H9 (cell line): Measurements from ENCODE around the gene BPIFB2. TPM values are rescaled to one million over a fixed set of nuclear protein-coding genes. Genes with fewer than 3 reads are reported as not detected.

Experiments
- DNase-seq: peaks from one replicate; pipeline ENCODE4 v3.0.0-alpha.2; 2017
- H2AFZ ChIP-seq: one replicate; pipeline ENCODE4 v1.6.1; 2013; ENCODE audit warnings: mild to moderate bottlenecking, low read length, control low read depth, moderate library complexity
- H2AK5ac ChIP-seq: 2 replicates; pipeline ENCODE4 v1.6.1; 2013; ENCODE audit warnings: low read length, control low read depth, mixed read lengths; ENCODE audit not compliant: insufficient read length
- H2BK120ac ChIP-seq: one replicate; pipeline ENCODE4 v1.6.1; 2013; ENCODE audit warnings: low read depth, mild to moderate bottlenecking, low read length, control low read depth, inconsistent platforms; ENCODE audit not compliant: poor library complexity, severe bottlenecking
- H2BK12ac ChIP-seq: 2 replicates; pipeline ENCODE4 v1.6.1; 2013; ENCODE audit warnings: low read length, control low read depth, mixed read lengths, low read depth; ENCODE audit not compliant: insufficient read length
- H2BK15ac ChIP-seq: 2 replicates; pipeline ENCODE4 v1.6.1; 2013; ENCODE audit warnings: low read depth, low read length, control low read depth
- H2BK20ac ChIP-seq: one replicate; pipeline ENCODE4 v1.6.1; 2013; ENCODE audit warnings: low read depth, mild to moderate bottlenecking, low read length, control low read depth, inconsistent platforms; ENCODE audit not compliant: poor library complexity, severe bottlenecking
- H2BK5ac ChIP-seq: 2 replicates; pipeline ENCODE4 v1.6.1; 2013; ENCODE audit warnings: low read length, control low read depth, mixed read lengths; ENCODE audit not compliant: insufficient read length
- H3K14ac ChIP-seq: 2 replicates; pipeline ENCODE4 v1.6.1; 2013; ENCODE audit warnings: low read length, control low read depth; ENCODE audit not compliant: insufficient read depth
- H3K18ac ChIP-seq: 2 replicates; pipeline ENCODE4 v1.6.1; 2013; ENCODE audit warnings: low read depth, mild to moderate bottlenecking, mixed read lengths, low read length, control low read depth; ENCODE audit not compliant: insufficient read length
- H3K23ac ChIP-seq: 2 replicates; pipeline ENCODE4 v1.6.1; 2013; ENCODE audit warnings: low read length, control low read depth, mixed read lengths, low read depth; ENCODE audit not compliant: insufficient read length
- H3K23me2 ChIP-seq: 2 replicates; pipeline ENCODE4 v1.6.1; 2013; ENCODE audit warnings: low read depth, mild to moderate bottlenecking, mixed read lengths, low read length, control low read depth; ENCODE audit not compliant: insufficient read length, poor library complexity, severe bottlenecking
- H3K27ac ChIP-seq: 2 replicates; pipeline ENCODE4 v1.5.1; 2013; ENCODE audit warnings: low read length, control low read depth, mixed read lengths, low read depth; ENCODE audit not compliant: insufficient read length
- H3K27me3 ChIP-seq: 2 replicates; pipeline ENCODE4 v1.6.1; 2013; ENCODE audit warnings: low read length, control low read depth, inconsistent platforms; ENCODE audit not compliant: insufficient read depth
- H3K4ac ChIP-seq: 2 replicates; pipeline ENCODE4 v1.6.1; 2013; ENCODE audit warnings: low read depth, mild to moderate bottlenecking, control low read depth, inconsistent platforms, low read length, moderate library complexity
- H3K4me1 ChIP-seq: 2 replicates; pipeline ENCODE4 v1.6.1; 2013; ENCODE audit warnings: low read length, control low read depth, inconsistent platforms; ENCODE audit not compliant: insufficient read depth
- H3K4me2 ChIP-seq: 2 replicates; pipeline ENCODE4 v1.6.1; 2013; ENCODE audit warnings: low read length, control low read depth, mixed read lengths; ENCODE audit not compliant: insufficient read length, insufficient read depth
- H3K56ac ChIP-seq: 2 replicates; pipeline ENCODE4 v1.6.1; 2013; ENCODE audit warnings: low read depth, mild to moderate bottlenecking, mixed read lengths, low read length, control low read depth; ENCODE audit not compliant: insufficient read length
- H3K79me1 ChIP-seq: 2 replicates; pipeline ENCODE4 v1.6.1; 2013; ENCODE audit warnings: low read depth, mild to moderate bottlenecking, moderate library complexity, low read length, control low read depth, inconsistent platforms; ENCODE audit not compliant: insufficient read depth, poor library complexity, severe bottlenecking
- H3K79me2 ChIP-seq: 2 replicates; pipeline ENCODE4 v1.6.1; 2013; ENCODE audit warnings: low read length, control low read depth, inconsistent platforms; ENCODE audit not compliant: insufficient read depth
- H3K9ac ChIP-seq: 2 replicates; pipeline ENCODE4 v1.6.1; 2013; ENCODE audit warnings: low read length, control low read depth, mixed read lengths; ENCODE audit not compliant: insufficient read length; ENCODE audit errors: extremely low read depth
- H3K9me3 ChIP-seq: one replicate; pipeline ENCODE4 v1.6.1; 2013; ENCODE audit warnings: low read depth, low read length, inconsistent platforms; ENCODE audit not compliant: control insufficient read depth
- H3T11ph ChIP-seq: one replicate; pipeline ENCODE4 v1.6.1; 2013; ENCODE audit warnings: mild to moderate bottlenecking, low read length, control low read depth, inconsistent platforms
- H4K20me1 ChIP-seq: one replicate; pipeline ENCODE4 v1.6.1; 2013; ENCODE audit not compliant: control insufficient read depth, insufficient read length, insufficient read depth
- H4K5ac ChIP-seq: 2 replicates; pipeline ENCODE4 v1.6.1; 2013; ENCODE audit warnings: low read depth, mild to moderate bottlenecking, mixed read lengths, low read length, control low read depth; ENCODE audit not compliant: insufficient read length
- H4K8ac ChIP-seq: replicated peaks from 2 replicates; pipeline ENCODE4 v1.6.1; 2013; ENCODE audit warnings: low read length, control low read depth, mixed read lengths, low read depth; ENCODE audit not compliant: insufficient read length
- H4K91ac ChIP-seq: 2 replicates; pipeline ENCODE4 v1.6.1; 2013; ENCODE audit warnings: low read depth, mild to moderate bottlenecking, moderate library complexity, mixed read lengths, low read length, control low read depth; ENCODE audit not compliant: insufficient read length
- H3K27ac Mint-ChIP-seq, 3 experiments: 2 replicates in 2 of 3; 3 replicates in 1 of 3; pipeline ENCODE4 v1.8.0; 2020 to 2021; ENCODE audit warnings: mixed read lengths in 3 of 3, mild to moderate bottlenecking in 1 of 3, moderate library complexity in 1 of 3
- H3K27me3 Mint-ChIP-seq: 2 replicates; pipeline ENCODE4 v1.8.0; 2021; ENCODE audit warnings: low read depth, mild to moderate bottlenecking, moderate library complexity, mixed read lengths
- H3K36me3 Mint-ChIP-seq, 3 experiments: 2 replicates in 2 of 3; 3 replicates in 1 of 3; pipeline ENCODE4 v1.8.0; 2020 to 2021; ENCODE audit warnings: low read depth in 3 of 3, mixed read lengths in 3 of 3; ENCODE audit not compliant: insufficient read depth in 1 of 3
- H3K4me1 Mint-ChIP-seq, 2 experiments: 2 replicates each; pipeline ENCODE4 v1.8.0; 2020; ENCODE audit warnings: mixed read lengths in 2 of 2
- H3K4me3 Mint-ChIP-seq, 2 experiments: 2 replicates in 1 of 2; 3 replicates in 1 of 2; pipeline ENCODE4 v1.8.0; 2020 to 2021; ENCODE audit warnings: mild to moderate bottlenecking in 2 of 2, mixed read lengths in 2 of 2, moderate library complexity in 1 of 2
- H3K9me3 Mint-ChIP-seq, 2 experiments: 2 replicates in 1 of 2; 3 replicates in 1 of 2; pipeline ENCODE4 v1.8.0; 2020; ENCODE audit warnings: mild to moderate bottlenecking in 2 of 2, mixed read lengths in 2 of 2, moderate library complexity in 1 of 2
- WGBS: extraction: QIAGEN DNeasy Blood & Tissue Kit; methylation state at CpG from one replicate; pipeline ENCODE4 v1.1.7; 2013; ENCODE audit warnings: missing lambda C conversion rate, low lambda C conversion rate, mixed read lengths; ENCODE audit not compliant: insufficient read length; ENCODE audit errors: extremely low coverage; 5-methylcytosine and 5-hydroxymethylcytosine counted together
- total RNA-seq: library from RNA; stranded (reverse); gene quantifications from 2 replicates; pipeline ENCODE4 v1.2.1, GENCODE V29; 2021
- TF ChIP-seq, protein P1 (sequence below): fragments of 200-600 bp; sonication (generic); conservative IDR thresholded peaks from 3 replicates; pipeline ENCODE4 v1.8.0; 2021; ENCODE audit warnings: antibody characterized with exemption, mild to moderate bottlenecking

Gene BPIFB2
- total RNA-seq, 1 experiment from 2014 or later = not detected

DNA sequence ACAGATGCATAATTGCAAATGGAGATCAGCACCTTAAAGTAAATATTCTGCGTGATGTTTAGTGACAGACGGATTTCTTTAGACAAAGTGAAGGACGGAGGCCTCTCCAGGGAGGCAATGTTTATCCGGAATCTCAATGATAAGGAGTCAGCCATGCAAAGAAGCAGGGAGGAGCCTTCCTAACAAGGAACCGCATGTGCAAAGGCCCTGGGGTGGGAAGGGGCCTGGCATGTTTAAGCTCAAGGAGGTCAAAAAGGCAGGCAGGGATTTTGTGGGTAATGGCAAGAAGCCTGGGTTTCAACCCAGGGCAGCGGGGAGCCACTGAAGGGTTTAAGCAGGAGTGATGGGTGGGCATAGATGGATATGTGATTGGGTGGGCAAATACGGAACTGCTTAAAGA is 46.9 kb downstream of the BPIFB2 start:
- Histone ChIP-seq H3K4me2 (no peak overlapping the region), H3K4ac (no peak overlapping the region), H3K14ac (no peak overlapping the region), H2BK20ac (no peak overlapping the region), H2BK5ac (no peak overlapping the region), H3K27me3 (no peaks in the 10 kb centered on the region), H2AK5ac (no peak overlapping the region), H2BK15ac (no peak overlapping the region), H4K5ac (no peak overlapping the region), H3K79me1 (no peaks in the 10 kb centered on the region), H3K27ac (no peak overlapping the region), H3K18ac (no peak overlapping the region), H4K20me1 (no peaks in the 10 kb centered on the region), H2BK12ac (no peak overlapping the region), H3K79me2 (no peaks in the 10 kb centered on the region), H2AFZ (no peak overlapping the region), H3K9me3 (no peaks in the 10 kb centered on the region), H4K8ac (no peak overlapping the region), H3K56ac (no peak overlapping the region), H4K91ac (no peak overlapping the region), H3K9ac (no peak overlapping the region), H3K23me2 (no peaks in the 10 kb centered on the region), H3T11ph (no peak overlapping the region), H3K4me1 (no peaks in the 10 kb centered on the region), H2BK120ac (no peak overlapping the region), H3K23ac (no peak overlapping the region)
- TF ChIP-seq, protein P1, sequence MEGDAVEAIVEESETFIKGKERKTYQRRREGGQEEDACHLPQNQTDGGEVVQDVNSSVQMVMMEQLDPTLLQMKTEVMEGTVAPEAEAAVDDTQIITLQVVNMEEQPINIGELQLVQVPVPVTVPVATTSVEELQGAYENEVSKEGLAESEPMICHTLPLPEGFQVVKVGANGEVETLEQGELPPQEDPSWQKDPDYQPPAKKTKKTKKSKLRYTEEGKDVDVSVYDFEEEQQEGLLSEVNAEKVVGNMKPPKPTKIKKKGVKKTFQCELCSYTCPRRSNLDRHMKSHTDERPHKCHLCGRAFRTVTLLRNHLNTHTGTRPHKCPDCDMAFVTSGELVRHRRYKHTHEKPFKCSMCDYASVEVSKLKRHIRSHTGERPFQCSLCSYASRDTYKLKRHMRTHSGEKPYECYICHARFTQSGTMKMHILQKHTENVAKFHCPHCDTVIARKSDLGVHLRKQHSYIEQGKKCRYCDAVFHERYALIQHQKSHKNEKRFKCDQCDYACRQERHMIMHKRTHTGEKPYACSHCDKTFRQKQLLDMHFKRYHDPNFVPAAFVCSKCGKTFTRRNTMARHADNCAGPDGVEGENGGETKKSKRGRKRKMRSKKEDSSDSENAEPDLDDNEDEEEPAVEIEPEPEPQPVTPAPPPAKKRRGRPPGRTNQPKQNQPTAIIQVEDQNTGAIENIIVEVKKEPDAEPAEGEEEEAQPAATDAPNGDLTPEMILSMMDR = no peak
- Mint-ChIP-seq H3K27me3 (peaks cover 4% of the 10 kb centered on the region; the same call in 1 of the 2 replicates), H3K27ac (peak overlapping the region in 1 of 3 experiments; percentile 7; a peak in 1 of 7 replicates), H3K36me3 (no peaks in the 10 kb centered on the region), H3K4me3 (no peak overlapping the region; a peak in 1 of 5 replicates), H3K4me1 (peaks cover 8% of the 10 kb centered on the region in 2 experiments), H3K9me3 (no peaks in the 10 kb centered on the region)
- no CpG with 5 or more reads among the region's 7 CpGs for WGBS
- DNase-seq = no peak
